HepG2 (cell line): ENCODE data around the gene TGM6.

Experiments
- KDM3A ChIP-seq: IDR thresholded peaks from 2 replicates; pipeline ENCODE4 v1.6.1; 2018; ENCODE audit warnings: low read depth, missing compliant biosample characterization
- MXI1 ChIP-seq: IDR thresholded peaks from 3 replicates; pipeline ENCODE4 v1.6.1; 2012; ENCODE audit warnings: low read depth, low read length, inconsistent platforms, borderline replicate concordance
- PHB2 ChIP-seq: fragments of 450-650 bp; IDR thresholded peaks from 2 replicates; pipeline ENCODE4 v1.6.1; 2018; ENCODE audit not compliant: partially characterized antibody
- ZBTB44 ChIP-seq: sonication (generic); formaldehyde crosslinking; IDR thresholded peaks from 2 replicates; pipeline ENCODE4 v1.4.0; 2020; ENCODE audit warnings: missing genetic modification reagents
- ZNF224 ChIP-seq: sonication (generic); formaldehyde crosslinking; IDR thresholded peaks from 2 replicates; pipeline ENCODE4 v1.5.0; 2020; ENCODE audit warnings: mild to moderate bottlenecking, missing genetic modification reagents
- ZNF317 ChIP-seq: sonication (generic); formaldehyde crosslinking; IDR thresholded peaks from 2 replicates; pipeline ENCODE4 v1.5.0; 2020; ENCODE audit warnings: mild to moderate bottlenecking, missing genetic modification reagents
- ZNF569 ChIP-seq: sonication (generic); formaldehyde crosslinking; IDR thresholded peaks from 2 replicates; pipeline ENCODE4 v1.5.0; 2020; ENCODE audit warnings: mild to moderate bottlenecking, missing genetic modification reagents, moderate library complexity, borderline replicate concordance

- TF ChIP-seq ZNF317 (CRISPR knock-in tag) = no peak
- no peak for TF ChIP-seq MXI1
- no peak for TF ChIP-seq ZNF569 (CRISPR knock-in tag)
- TF ChIP-seq KDM3A (CRISPR knock-in tag) = no peak
- no peak for TF ChIP-seq PHB2
- no peak for TF ChIP-seq ZBTB44 (CRISPR knock-in tag)
- no peak for TF ChIP-seq ZNF224 (CRISPR knock-in tag)
These were observed 45.4 kb upstream of the TGM6 start for GRCh38 chr20:2335096-2335870.
